ENCODE measurements around the gene AZU1. TPM values are rescaled to one million over a fixed set of nuclear protein-coding genes. Genes with fewer than 3 reads are reported as not detected.

Gene AZU1
- total RNA-seq, 1 donor from 2014 or later = not detected

DNA sequence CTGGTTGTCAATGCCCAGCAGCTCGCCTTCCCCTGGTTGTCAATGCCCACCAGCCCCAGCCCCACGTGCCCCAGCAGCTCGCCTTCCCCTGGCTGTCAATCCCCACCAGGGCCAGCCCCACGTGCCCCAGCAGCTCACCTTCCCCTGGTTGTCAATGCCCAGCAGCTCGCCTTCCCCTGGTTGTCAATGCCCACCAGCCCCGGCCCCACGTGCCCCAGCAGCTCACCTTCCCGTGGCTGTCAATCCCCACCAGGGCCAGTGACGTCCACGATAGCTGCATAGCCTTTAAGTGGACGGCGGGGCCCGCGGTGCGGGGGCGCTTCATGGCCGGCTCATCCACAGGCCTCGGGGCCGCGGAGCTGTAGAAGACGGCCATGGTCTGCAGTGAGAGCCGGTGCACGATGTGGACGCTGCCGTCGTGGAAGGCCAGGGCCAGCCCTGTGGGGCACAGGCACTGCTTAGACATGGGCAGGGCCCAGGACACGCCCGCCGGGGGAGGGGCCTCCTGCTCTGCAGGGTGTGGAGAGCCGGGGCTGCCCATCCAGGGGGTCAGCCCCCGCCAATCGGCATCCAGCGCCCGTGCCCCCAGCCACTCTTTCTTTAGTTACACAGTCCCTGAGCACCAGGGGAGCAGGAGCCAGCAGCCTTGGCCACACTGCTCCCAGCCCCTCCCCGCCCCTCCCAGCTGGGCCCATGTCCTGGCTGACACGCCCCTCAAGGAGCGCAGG, 52.2 kb downstream of the AZU1 start:
- no peak for DNase-seq (ENCODE audit: low read depth)
- no peak overlapping the region for H3K4me3 ChIP-seq (ENCODE audit: low read depth, low read length)
- TF ChIP-seq, protein P1, sequence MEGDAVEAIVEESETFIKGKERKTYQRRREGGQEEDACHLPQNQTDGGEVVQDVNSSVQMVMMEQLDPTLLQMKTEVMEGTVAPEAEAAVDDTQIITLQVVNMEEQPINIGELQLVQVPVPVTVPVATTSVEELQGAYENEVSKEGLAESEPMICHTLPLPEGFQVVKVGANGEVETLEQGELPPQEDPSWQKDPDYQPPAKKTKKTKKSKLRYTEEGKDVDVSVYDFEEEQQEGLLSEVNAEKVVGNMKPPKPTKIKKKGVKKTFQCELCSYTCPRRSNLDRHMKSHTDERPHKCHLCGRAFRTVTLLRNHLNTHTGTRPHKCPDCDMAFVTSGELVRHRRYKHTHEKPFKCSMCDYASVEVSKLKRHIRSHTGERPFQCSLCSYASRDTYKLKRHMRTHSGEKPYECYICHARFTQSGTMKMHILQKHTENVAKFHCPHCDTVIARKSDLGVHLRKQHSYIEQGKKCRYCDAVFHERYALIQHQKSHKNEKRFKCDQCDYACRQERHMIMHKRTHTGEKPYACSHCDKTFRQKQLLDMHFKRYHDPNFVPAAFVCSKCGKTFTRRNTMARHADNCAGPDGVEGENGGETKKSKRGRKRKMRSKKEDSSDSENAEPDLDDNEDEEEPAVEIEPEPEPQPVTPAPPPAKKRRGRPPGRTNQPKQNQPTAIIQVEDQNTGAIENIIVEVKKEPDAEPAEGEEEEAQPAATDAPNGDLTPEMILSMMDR (conservative IDR thresholded peaks at IDR 0.05; ENCODE audit: low read depth, low read length) = no peak

Other genes with a start within 250 kb of the AZU1 start
- 0.22 TPM in 1 of 2 replicates, not detected in the other for gene HCN2, start 238.0 kb upstream of the AZU1 start, total RNA-seq
- gene POLRMT, start 194.3 kb upstream of the AZU1 start, total RNA-seq = 37.9 and 60.0 TPM in 2 replicates
- 0.29 TPM in 1 of 2 replicates, not detected in the other for gene FGF22, start 188.0 kb upstream of the AZU1 start, total RNA-seq
- 102 and 161 TPM in 2 replicates for gene RNF126, start 164.6 kb upstream of the AZU1 start, total RNA-seq
- 199 and 483 TPM in 2 replicates for gene FSTL3, start 151.4 kb upstream of the AZU1 start, total RNA-seq
- not detected in 2 replicates for gene PRSS57, start 132.4 kb upstream of the AZU1 start, total RNA-seq
- gene PALM, start 118.9 kb upstream of the AZU1 start, total RNA-seq = 3.2 and 17.1 TPM in 2 replicates
- 25.2 and 41.5 TPM in 2 replicates for gene MISP, start 76.7 kb upstream of the AZU1 start, total RNA-seq
- 186 and 453 TPM in 2 replicates for gene PTBP1, start 30.4 kb upstream of the AZU1 start, total RNA-seq
- 0.07 and 0.75 TPM in 2 replicates for gene PLPPR3, start 5.9 kb upstream of the AZU1 start, total RNA-seq
- gene PRTN3, start 13.2 kb downstream of the AZU1 start, total RNA-seq = not detected in 2 replicates
- not detected in 2 replicates for gene ELANE, start 24.5 kb downstream of the AZU1 start, total RNA-seq
- gene CFD, start 31.8 kb downstream of the AZU1 start, total RNA-seq = 3.2 and 5.2 TPM in 2 replicates
- 53.5 and 57.4 TPM in 2 replicates for gene MED16, start 65.3 kb downstream of the AZU1 start, total RNA-seq
- not detected in 2 replicates for gene RNU6-9, start 65.6 kb downstream of the AZU1 start, total RNA-seq
- 49.8 and 60.0 TPM in 2 replicates for gene R3HDM4, start 85.4 kb downstream of the AZU1 start, total RNA-seq
- 0.72 and 0.92 TPM in 2 replicates for gene KISS1R, start 89.5 kb downstream of the AZU1 start, total RNA-seq
- 26.6 and 37.0 TPM in 2 replicates for gene ARID3A, start 98.2 kb downstream of the AZU1 start, total RNA-seq
- gene WDR18, start 156.5 kb downstream of the AZU1 start, total RNA-seq = 71.0 and 94.4 TPM in 2 replicates
- under 0.01 and 0.46 TPM in 2 replicates for gene GRIN3B, start 172.6 kb downstream of the AZU1 start, total RNA-seq
- 155 and 193 TPM in 2 replicates for gene TMEM259, start 193.3 kb downstream of the AZU1 start, total RNA-seq
- gene RNU6-2, start 193.7 kb downstream of the AZU1 start, total RNA-seq = not detected in 2 replicates
- gene CNN2, start 198.8 kb downstream of the AZU1 start, total RNA-seq = 164 and 281 TPM in 2 replicates
- 4.3 and 9.7 TPM in 2 replicates for gene ABCA7, start 212.3 kb downstream of the AZU1 start, total RNA-seq
- gene ARHGAP45, start 239.3 kb downstream of the AZU1 start, total RNA-seq = 6.2 and 6.7 TPM in 2 replicates

All from epithelial cell of proximal tubule (primary cell).